Lower leg skin (tissue), 4 donors: ENCODE results near the gene FGF22. TPM values are rescaled to one million over a fixed set of nuclear protein-coding genes. Genes with fewer than 3 reads are reported as not detected.

Source experiments
- DNase-seq, 2 donors: peaks; one replicate each; pipeline ENCODE4 v3.0.0-alpha.2; 2019; ENCODE audit warnings: low spot score in 2 of 2
- H3K4me3 ChIP-seq: fragments of 200-600 bp; sonication (generic); 2 replicates; pipeline ENCODE4 v1.5.1; 2017; ENCODE audit warnings: mild to moderate bottlenecking, low read depth; ENCODE audit not compliant: poor library complexity, severe bottlenecking
- CTCF ChIP-seq, 3 donors: fragments of 450-650 bp; IDR thresholded peaks; one replicate each; pipeline ENCODE4 v1.5.1; 2016; ENCODE audit warnings: antibody characterized with exemption in 3 of 3, mild to moderate bottlenecking in 3 of 3, moderate library complexity in 2 of 3
- POLR2A ChIP-seq, 2 donors: fragments of 450-650 bp; IDR thresholded peaks; one replicate each; pipeline ENCODE4 v1.6.1; 2016 to 2017; ENCODE audit warnings: antibody characterized with exemption in 2 of 2, mild to moderate bottlenecking in 1 of 2, moderate library complexity in 1 of 2
- WGBS, 2 donors: methylation state at CpG; one replicate each; pipeline ENCODE4 v1.1.5; 2018; 5-methylcytosine and 5-hydroxymethylcytosine counted together
- intact Hi-C: fragments of 100-400 bp; cut with DNase I; formaldehyde crosslinking; loops from one replicate; pipeline ENCODE4 v1.15.0; 2023; ENCODE audit warnings: low total_unique reads
- total RNA-seq, 4 donors: library from RNA; depleted of rRNA; stranded (reverse); fragments of >200 nt; gene quantifications; one replicate each; pipeline ENCODE4 v1.1.0, GENCODE V29; 2016

Gene FGF22
- total RNA-seq, 4 donors from 2014 or later = 16.1 to 41.8 (median 25.6) TPM

GRCh38 chr19:638906-639252 is 800 bp upstream of the FGF22 start:
- intact Hi-C loops = no loop called here

GRCh38 chr19:640161-640558 is 481 bp downstream of the FGF22 start:
- intact Hi-C loops = no loop called here
- DNase-seq = no peak
- no peak for TF ChIP-seq POLR2A (IDR thresholded peaks at IDR 0.05)
- TF ChIP-seq CTCF (IDR thresholded peaks at IDR 0.05) = no peak
- whole genome bisulfite sequencing, 2 donors = 36 to 58% methylated on average over 9 to 22 of the region's 25 CpGs
- H3K4me3 ChIP-seq = no peak overlapping the region

More at GRCh38 chr19:638906-639252, 800 bp upstream of the FGF22 start:
- 34 to 46% methylated on average over 4 to 16 of the region's 17 CpGs for WGBS, 2 donors
- no peak for DNase-seq
- no peak for TF ChIP-seq POLR2A (IDR thresholded peaks at IDR 0.05)
- TF ChIP-seq CTCF (IDR thresholded peaks at IDR 0.05) = no peak
- no peak overlapping the region for H3K4me3 ChIP-seq

GRCh38 chr19:640606-641189 is 1.0 kb downstream of the FGF22 start:
- 80 to 83% methylated on average over 28 to 30 of the region's 31 CpGs for WGBS, 2 donors
- no peak overlapping the region for H3K4me3 ChIP-seq
- TF ChIP-seq POLR2A (IDR thresholded peaks at IDR 0.05) (no peak), CTCF (IDR thresholded peaks at IDR 0.05) (no peak)
- intact Hi-C loops = no loop called here
- no peak for DNase-seq

- intact Hi-C loops = no loop called here
- TF ChIP-seq CTCF (IDR thresholded peaks at IDR 0.05) (no peak), POLR2A (IDR thresholded peaks at IDR 0.05) (no peak)
- WGBS, 2 donors = 54 to 55% methylated on average over 11 to 17 of the region's 17 CpGs
- no peak for DNase-seq
- no peak overlapping the region for H3K4me3 ChIP-seq
Observed at GRCh38 chr19:641702-642101, 2.0 kb downstream of the FGF22 start.

- DNase-seq = no peak
- no peak overlapping the region for H3K4me3 ChIP-seq
- TF ChIP-seq CTCF (IDR thresholded peaks at IDR 0.05) (no peak), POLR2A (IDR thresholded peaks at IDR 0.05) (no peak)
- WGBS, 2 donors = 78 to 85% methylated on average over 33 to 56 of the region's 70 CpGs
- intact Hi-C loops = no loop called here
Observed at GRCh38 chr19:642767-643727, 3.4 kb downstream of the FGF22 start.
